DMS53 (cell line): ENCODE results near the gene BDKRB1.

Source experiments
- DNase-seq: peaks from one replicate; lab custom pipeline; 2025; lab: John Stamatoyannopoulos, UW

The BDKRB1 gene

DNA sequence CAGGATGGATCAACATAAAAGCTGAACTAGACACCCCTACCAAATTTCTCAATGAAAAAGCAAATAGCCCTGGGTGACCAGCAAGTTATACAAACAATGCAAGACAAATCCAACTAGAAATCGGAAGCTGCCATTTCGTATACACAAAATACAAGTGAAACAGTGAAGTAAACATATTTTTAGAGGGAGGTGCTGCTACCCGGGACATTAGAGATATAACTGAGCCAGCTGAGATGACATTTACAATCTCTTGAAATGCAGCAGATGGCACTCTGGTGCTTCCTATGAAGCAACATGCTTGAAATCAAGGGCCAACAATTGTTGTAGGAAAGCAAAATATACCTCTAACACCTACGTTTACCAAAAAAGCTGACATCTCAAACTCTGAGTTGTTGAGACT, 25.5 kb downstream of the BDKRB1 start:
- DNase-seq, result peak; percentile 56

DNA sequence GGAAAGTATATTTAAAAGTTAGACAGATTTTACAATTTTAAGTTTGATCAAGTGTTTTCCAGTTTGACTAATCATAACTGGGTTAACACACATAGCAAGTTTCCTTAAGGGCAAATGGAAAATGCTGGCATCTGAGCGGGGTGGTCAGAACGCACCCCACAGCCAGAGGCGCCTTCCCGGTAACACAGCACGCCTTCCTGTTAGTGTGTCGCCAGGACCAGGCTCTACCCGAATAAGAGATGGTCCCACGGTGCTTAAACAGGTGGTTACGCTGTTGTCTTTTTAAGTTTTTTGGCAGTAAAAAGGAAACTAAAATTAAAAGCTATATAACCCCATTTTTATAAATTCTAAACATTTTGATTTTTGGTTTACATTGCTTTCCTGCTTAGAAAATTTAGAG, 28.0 kb downstream of the BDKRB1 start:
- DNase-seq, result no peak

DNA sequence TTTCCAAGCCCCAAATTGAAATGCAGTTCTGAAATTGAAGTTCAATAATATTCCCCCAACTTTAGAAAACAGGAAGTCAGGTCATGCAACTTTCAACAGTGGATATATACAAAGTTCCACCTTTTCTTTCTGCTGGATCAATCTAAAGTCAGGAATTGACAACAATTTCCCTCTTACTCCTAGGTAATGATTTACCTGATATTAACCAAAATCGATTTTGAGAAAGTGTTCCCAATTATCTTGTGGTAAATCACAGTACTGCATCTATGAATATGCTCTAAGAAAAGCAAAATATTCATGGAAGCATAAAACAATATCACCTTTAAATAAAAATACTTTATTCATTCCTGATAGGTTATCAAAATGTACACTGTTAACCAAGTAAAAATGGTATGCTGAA, 28.4 kb downstream of the BDKRB1 start:
- no peak for DNase-seq

DNA sequence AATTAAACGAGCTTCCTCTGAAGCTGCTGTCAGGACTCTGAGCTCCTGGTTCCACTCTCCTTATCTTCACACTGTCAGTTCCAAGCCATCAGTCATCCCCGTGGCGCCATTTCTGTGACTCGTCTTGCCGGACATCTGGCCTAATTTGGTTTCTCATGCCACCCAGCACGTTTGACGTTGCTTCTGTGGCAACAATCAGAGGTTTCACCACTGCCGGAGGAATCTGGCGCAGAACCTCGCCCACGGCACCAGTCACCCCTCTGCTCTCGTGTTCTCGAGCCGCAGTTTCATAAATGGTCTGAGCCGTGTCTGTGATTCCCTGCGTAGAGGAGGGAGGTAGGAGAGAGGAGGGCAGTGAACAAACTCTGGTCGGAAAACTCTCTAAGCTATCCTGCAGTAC, 29.7 kb downstream of the BDKRB1 start:
- DNase-seq, result no peak

DNA sequence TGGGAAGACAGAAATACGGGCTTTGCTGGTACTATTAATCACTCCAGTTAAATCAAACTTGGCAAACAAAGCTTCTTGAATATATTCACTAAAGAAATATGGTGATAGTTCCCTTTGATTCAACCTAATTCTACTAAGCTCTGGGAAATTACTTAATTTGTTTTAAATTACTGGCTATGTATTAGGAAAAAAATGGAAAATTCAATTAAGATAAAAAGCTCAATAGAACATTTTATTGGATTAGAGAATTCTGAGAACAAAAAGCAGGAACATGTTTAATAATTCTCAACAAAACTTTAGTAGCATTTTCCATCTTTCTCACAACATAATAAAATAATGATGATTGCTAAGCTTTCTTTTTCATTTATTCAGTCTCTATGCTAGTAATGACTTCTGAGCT, 30.2 kb downstream of the BDKRB1 start:
- DNase-seq, result no peak

DNA sequence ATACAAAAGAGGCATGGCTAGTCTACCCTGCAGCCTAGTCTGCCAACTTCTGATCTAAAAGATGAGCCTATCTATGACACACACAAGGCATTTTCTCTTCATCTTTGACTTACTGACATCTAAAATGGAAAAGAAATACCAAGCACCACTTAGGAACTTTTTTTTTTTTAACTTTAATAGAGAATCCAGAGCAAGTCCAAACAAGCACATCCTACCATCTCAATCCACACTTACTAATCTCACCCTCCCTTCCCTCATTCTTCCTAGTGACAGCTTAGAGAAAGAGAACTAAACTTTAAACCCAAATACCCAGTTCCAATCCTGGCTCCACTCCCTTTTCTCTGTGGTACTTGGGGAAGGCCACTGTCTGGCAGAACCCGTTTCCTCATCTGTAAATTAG, 31.8 kb downstream of the BDKRB1 start:
- DNase-seq, result no peak

DNA sequence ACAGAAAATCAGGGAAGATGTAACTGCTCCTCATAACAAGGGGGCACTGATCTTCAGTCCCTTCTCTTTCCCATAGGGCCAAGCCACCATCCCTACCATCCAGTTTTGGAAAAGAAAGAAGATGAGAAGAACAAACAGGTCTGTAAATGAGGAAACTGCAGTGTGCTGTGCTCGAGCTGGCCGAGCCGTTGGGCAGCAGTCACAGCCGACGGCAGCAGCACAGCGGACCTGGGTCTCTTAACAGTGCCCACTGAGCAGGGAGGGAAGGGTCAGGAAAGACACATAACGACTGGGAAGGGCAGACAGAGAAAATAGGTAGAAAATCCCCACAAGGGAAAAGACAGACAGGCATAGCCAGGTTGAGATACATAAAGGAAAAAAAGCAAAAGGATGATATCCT, 38.2 kb downstream of the BDKRB1 start:
- DNase-seq, result no peak

DNA sequence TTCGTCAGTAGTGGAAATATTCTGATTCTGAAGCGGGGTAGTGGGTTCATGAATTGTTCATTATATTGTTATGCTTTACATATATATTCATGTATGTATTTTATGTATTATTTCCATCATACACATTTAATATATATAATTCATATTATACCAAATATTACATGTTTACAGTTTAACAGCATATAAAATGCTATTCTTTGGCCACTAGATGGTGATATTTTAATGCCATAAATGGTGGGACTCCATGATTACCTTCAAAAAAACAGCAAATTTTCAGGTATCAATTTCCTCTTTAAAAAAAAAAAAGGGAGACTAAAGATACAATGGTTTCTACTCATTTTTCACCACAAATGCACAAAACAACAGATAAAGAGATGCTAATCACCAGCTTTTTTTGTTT, 41.0 kb downstream of the BDKRB1 start:
- DNase-seq, result peak; percentile 69

DNA sequence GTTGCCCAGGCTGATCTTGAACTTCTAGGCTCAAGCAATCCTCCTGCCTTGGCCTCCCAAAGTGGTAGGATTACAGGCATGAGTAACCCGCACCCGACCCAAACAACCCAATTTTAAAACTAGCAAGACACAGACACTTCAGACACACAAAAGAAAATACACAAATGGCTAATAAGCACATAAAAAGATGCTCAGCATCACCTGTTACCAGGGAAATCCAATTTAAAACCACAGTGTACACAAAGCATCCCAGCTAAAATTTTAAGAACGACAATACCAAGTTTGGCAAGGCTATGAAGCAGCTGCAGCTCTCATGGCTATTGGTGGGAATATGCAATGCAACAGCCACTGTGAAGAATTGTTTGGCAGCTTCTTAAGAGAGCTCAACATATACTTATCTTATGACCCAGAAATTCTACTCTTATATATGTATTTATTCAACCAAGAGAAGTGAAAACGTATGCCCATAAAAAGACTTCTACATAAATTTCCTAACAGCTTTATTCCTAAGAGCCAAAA, 42.0 kb downstream of the BDKRB1 start:
- DNase-seq, result no peak

DNA sequence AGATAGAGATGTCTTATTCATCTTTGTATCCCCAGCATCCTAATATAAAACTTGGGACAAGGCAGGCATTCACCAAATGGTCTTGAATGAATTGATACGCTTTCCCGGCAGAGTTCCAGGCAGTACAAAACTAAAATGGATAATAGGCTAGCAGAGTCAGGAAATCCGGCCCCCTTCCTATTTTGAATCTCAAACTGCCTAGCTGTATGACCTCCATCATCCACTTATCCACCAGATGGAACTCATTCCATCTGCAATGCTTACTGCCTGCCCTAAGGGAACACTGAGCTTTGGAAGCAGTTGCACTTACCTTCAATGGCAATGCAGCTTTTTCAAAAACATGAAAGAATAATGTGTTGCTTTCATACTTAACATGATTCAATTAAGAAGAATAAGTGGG, 43.4 kb downstream of the BDKRB1 start:
- no peak for DNase-seq

DNA sequence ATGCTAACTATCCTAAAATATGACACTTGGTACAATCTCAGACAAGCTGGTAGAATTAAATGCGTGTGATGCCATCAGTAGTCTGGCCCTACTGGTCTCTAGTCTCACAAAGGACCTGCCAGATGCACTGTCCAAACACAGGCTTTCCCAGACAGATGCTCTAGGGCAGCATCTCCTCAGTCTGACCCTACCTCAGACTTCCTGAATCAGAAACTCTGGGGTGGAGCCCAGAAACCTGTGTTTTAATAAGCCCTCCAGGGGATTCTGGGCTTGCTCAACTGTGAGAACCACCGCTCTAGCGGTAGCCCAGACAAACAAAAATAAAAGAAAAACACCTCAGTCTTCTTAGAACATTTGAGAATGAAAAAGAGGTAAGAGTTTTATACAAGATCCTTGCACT, 48.0 kb downstream of the BDKRB1 start:
- DNase-seq, result no peak

DNA sequence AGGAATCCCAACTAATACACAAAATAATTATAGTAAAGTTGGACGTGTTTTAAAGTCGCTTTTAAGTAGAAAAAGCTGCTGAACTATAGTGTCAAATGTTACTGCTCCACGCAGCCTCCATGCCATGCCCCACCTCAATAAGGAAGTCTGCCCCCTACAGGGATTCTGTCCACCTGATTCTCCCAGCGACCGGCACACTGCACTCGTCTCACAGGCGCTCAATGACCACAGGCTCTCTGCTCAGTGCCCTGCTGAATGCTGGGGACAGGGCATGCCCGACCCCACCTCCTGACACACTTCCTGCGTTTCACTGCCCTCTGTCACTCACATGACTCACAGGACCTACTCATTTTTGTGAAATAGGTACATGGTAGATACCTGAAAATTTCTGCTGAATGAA, 48.9 kb downstream of the BDKRB1 start:
- DNase-seq, result peak; percentile 11

DNA sequence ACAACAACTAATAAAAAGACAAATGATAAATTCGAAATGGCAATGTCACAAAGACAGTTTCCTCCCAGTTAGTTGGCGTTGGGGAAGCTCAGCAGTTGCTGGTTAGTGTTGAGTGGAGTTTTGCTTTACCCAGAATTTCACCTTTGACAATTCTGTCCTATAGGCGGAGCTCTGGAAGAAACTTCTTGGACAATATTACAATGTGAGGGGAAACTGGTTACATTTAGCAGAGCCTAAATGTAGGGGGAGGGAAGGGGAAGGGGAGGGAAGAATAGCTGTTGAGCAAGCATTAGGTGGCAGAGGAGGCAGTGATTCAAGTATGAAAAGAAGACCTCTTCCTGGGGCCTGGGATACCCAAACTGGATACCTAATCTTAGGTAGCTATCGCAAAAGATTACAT, 51.4 kb downstream of the BDKRB1 start:
- no peak for DNase-seq

DNA sequence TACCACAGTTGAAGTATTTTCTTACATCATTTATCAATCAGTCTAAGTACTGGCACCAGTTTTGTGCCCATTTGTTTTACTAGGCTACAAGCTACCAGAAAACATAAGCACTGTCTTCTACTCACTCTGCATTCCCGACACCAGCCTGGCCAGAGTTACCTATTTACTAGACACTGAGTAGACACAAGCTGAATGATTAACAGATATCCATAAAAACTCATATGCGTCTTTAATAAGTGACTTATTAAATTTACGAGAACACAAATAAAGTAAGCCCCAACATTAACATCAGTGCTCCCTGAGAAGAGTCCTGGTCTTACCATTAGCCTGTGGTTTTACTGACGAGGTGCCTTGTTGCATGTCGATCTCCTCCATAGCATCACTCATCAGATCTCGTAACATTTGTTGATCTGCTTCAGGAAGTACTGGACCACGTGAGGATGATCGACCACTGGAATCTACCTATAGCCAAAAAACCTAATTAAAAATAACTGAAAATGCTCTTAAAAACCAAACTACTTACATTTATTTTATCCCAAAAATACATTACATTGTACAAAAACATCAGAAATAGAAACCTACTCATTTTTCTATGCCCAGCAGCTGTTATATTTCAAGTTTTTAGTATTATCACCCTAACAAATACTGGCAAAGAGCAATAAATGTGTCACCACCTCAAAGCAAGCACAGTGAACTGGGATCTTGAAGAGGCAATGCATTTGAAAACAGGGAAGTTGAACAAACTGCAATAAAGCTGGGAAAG, 53.3 kb downstream of the BDKRB1 start:
- DNase-seq, result peak; percentile 76

DNA sequence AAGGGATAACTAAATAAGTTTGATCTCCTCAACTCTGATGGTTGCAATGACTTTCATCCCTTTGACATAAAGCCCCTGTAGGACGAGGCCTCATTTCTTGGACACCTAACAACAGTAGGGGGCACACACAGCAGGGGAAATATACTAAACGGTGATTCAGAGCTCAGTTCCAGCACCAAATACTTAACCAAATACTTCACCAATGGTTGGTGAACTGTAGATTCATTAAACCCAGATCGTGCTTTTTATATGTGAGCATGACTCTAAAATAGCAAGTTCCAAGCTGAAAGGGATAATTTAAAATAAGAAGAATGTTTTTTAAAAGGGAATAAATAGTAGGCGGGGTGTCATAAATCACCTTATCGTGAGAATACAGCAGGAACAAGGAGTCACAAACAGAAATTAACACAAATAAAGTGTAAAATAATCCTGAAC, 53.9 kb downstream of the BDKRB1 start:
- no peak for DNase-seq

DNA sequence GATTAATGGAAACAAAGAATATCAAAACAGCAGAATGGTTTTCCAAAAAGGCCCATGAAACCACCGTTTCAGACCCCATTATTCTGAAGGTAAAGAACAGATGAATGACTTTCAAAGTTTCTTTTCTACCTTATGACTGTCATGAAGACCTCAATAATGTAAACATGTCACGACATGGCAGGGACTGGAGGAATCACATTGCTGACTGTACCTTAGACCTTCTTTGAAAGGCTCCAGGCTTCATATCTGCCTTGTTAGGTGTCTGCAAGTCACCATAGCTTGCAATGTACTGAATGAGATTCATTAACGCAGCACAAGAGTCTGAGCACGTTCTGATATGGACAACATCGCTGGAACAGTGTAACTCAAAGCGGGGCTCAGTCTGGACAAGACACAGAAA, 54.9 kb downstream of the BDKRB1 start:
- DNase-seq, result no peak
